SK-N-SH treated with all-trans-retinoic acid at 6 μM for 48 hours (cell line): ENCODE measurements around the gene CACNB4.

Experiments
- ATAC-seq: fragments of 200-7000 bp; cut with Tn5 transposase; 3 replicates; pipeline ENCODE4 v1.9.1; 2020; ENCODE audit warnings: mild to moderate bottlenecking, moderate library complexity
- ARNTL ChIP-seq: fragments of 450-650 bp; formaldehyde crosslinking; IDR thresholded peaks from 2 replicates; pipeline ENCODE4 v1.5.0; 2020; ENCODE audit warnings: low read depth, mild to moderate bottlenecking, moderate library complexity, borderline replicate concordance
- BACH2 ChIP-seq: fragments of 250-450 bp; sonication (Bioruptor Pico); IDR thresholded peaks from 2 replicates; pipeline ENCODE4 v1.9.0; 2021; ENCODE audit warnings: mild to moderate bottlenecking, borderline replicate concordance
- CSDC2 ChIP-seq: fragments of 250-450 bp; sonication (Bioruptor Pico); IDR thresholded peaks from 2 replicates; pipeline ENCODE4 v1.5.0; 2020; ENCODE audit warnings: mild to moderate bottlenecking, moderate library complexity
- ESRRG ChIP-seq: fragments of 250-450 bp; sonication (Bioruptor Pico); IDR thresholded peaks from 2 replicates; pipeline ENCODE4 v1.6.1; 2021; ENCODE audit warnings: mild to moderate bottlenecking
- GLIS3 ChIP-seq: fragments of 250-450 bp; sonication (Bioruptor Pico); IDR thresholded peaks from 2 replicates; pipeline ENCODE4 v1.5.0; 2020; ENCODE audit warnings: mild to moderate bottlenecking, moderate library complexity
- ISL1 ChIP-seq: fragments of 250-450 bp; sonication (Bioruptor Pico); IDR thresholded peaks from 2 replicates; pipeline ENCODE4 v2.1.2; 2022; ENCODE audit warnings: mild to moderate bottlenecking, moderate library complexity
- OSR1 ChIP-seq: fragments of 250-450 bp; sonication (Bioruptor Pico); IDR thresholded peaks from 2 replicates; pipeline ENCODE4 v1.8.0; 2022; ENCODE audit warnings: moderate library complexity, mild to moderate bottlenecking, inconsistent platforms
- PPARA ChIP-seq: fragments of 250-450 bp; sonication (Bioruptor Pico); IDR thresholded peaks from 2 replicates; pipeline ENCODE4 v1.5.0; 2020; ENCODE audit warnings: mild to moderate bottlenecking, borderline replicate concordance
- RARB ChIP-seq: fragments of 250-450 bp; sonication (Bioruptor Pico); IDR thresholded peaks from 2 replicates; pipeline ENCODE4 v1.8.0; 2021; ENCODE audit warnings: mild to moderate bottlenecking, moderate library complexity
- SNAI2 ChIP-seq: fragments of 250-450 bp; sonication (Bioruptor Pico); IDR thresholded peaks from 2 replicates; pipeline ENCODE4 v1.5.0; 2020; ENCODE audit warnings: mild to moderate bottlenecking, moderate library complexity
- TCF4 ChIP-seq: fragments of 250-450 bp; sonication (Bioruptor Pico); IDR thresholded peaks from 2 replicates; pipeline ENCODE4 v1.8.0; 2021; ENCODE audit warnings: mild to moderate bottlenecking, moderate library complexity, borderline replicate concordance
- TOX ChIP-seq: fragments of 250-450 bp; sonication (Bioruptor Pico); IDR thresholded peaks from 2 replicates; pipeline ENCODE4 v1.8.0; 2021; ENCODE audit warnings: mild to moderate bottlenecking, moderate library complexity, borderline replicate concordance
- ZC3H10 ChIP-seq: fragments of 250-450 bp; sonication (Bioruptor Pico); IDR thresholded peaks from 2 replicates; pipeline ENCODE4 v1.5.1; 2021; ENCODE audit warnings: mild to moderate bottlenecking, moderate library complexity
- ZFP3 ChIP-seq: fragments of 250-450 bp; sonication (Bioruptor Pico); IDR thresholded peaks from 2 replicates; pipeline ENCODE4 v1.5.0; 2020; ENCODE audit warnings: mild to moderate bottlenecking, moderate library complexity
- ZFP30 ChIP-seq: fragments of 450-650 bp; formaldehyde crosslinking; IDR thresholded peaks from 2 replicates; pipeline ENCODE4 v1.5.0; 2022; ENCODE audit warnings: mild to moderate bottlenecking, moderate library complexity
- ZNF565 ChIP-seq: fragments of 450-650 bp; formaldehyde crosslinking; conservative IDR thresholded peaks from 2 replicates; pipeline ENCODE4 v1.5.0; 2020; ENCODE audit warnings: low read depth, mild to moderate bottlenecking, moderate library complexity
- ZNF70 ChIP-seq: fragments of 450-650 bp; formaldehyde crosslinking; IDR thresholded peaks from 2 replicates; pipeline ENCODE4 v1.5.0; 2020; ENCODE audit warnings: mild to moderate bottlenecking, moderate library complexity
- ZNF8 ChIP-seq: fragments of 450-650 bp; formaldehyde crosslinking; IDR thresholded peaks from 2 replicates; pipeline ENCODE4 v1.5.0; 2020; ENCODE audit warnings: mild to moderate bottlenecking, moderate library complexity
- TF ChIP-seq, protein P1 (sequence below): fragments of 250-450 bp; sonication (Bioruptor Pico); IDR thresholded peaks from 2 replicates; pipeline ENCODE4 v1.8.0; 2020; ENCODE audit warnings: mild to moderate bottlenecking, moderate library complexity, borderline replicate concordance
- TF ChIP-seq, protein P2 (sequence below): fragments of 250-450 bp; sonication (Bioruptor Pico); IDR thresholded peaks from 2 replicates; pipeline ENCODE4 v1.5.0; 2020; ENCODE audit warnings: mild to moderate bottlenecking, moderate library complexity
- TF ChIP-seq, protein P3 (sequence below): fragments of 250-450 bp; sonication (Bioruptor Pico); IDR thresholded peaks from 2 replicates; pipeline ENCODE4 v1.8.0; 2021; ENCODE audit warnings: low read depth, mild to moderate bottlenecking, moderate library complexity, borderline replicate concordance

The CACNB4 gene

DNA sequence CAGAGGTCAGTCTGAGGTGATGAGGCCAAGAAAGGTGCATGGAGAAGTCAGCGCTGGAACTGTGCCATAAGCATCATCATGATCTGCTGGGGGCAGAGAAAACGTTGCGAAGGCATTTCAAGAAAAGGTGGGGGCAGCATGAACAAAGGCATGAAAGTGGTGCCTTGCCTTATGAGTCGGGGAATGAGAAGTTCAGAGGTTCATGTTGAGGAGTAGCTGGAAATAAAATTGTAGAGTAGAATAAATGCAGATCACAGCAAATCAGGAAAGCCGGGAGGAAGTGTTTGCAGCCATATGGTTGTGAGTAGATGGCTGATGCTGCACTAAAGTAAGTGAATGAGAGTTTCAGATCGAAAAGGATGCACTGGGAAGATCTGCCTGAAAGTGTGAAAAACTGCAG lies 198.5 kb downstream of the CACNB4 start (continued):
- no peak for TF ChIP-seq SNAI2 (CRISPR knock-in tag)
- no peak for TF ChIP-seq TCF4
- TF ChIP-seq ZNF70: no peak
- no peak for TF ChIP-seq ZC3H10
- no peak for TF ChIP-seq ZFP3 (CRISPR knock-in tag)
- no peak for TF ChIP-seq OSR1
- no peak for TF ChIP-seq GLIS3 (CRISPR knock-in tag)

DNA sequence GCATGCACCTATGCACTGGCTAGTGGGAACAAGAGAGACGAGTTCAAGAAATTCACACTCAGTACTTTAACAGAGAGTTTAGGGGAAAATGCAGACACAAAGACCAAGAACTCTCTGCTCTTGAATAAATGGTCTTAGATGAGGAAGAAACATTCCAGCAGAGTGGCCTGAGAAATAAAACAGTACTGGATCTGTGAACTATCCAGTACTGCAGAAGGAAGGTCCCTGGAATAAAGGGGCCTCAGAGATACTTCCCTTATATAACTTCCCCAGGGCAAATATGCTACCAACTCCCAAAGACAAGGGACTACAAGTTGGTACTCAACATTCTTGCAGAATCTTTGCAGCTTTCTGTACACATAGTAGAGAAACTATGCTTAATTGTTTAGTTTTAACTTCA lies 199.7 kb downstream of the CACNB4 start:
- no peak for ATAC-seq
- no peak for TF ChIP-seq SNAI2 (CRISPR knock-in tag)
- TF ChIP-seq CSDC2 (CRISPR knock-in tag): no peak

DNA sequence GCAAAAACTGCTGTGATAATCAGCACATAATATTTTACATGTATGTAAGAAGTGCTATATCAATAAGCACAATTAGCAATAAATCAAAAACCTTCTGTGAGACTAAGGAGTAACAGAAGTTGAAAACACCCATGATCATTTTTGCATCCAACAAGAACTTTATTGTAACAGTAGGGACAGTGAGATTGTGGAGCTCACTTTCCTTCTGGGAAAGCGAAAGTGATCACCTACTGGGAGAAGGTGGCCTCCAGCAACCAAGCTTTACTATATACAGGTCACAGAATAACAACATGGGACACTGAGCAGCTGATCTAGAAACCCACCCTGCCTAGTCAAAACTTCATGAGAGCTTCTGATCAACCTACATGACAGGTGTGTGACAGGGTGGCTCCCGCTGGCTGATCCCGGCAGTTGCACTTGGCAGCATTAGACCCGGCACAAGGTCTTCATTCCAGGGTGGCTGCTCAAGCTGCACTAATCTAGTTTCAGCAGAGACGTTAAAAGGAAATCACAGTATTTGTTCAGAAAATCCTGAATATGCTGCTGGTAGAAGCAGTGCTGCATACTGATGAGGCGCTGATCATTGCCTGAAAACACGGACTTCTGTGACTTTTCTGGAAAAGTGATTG lies 207.2 kb downstream of the CACNB4 start:
- ATAC-seq: no peak
- TF ChIP-seq ARNTL (CRISPR knock-in tag) (no peak), ZNF565 (no peak), ZFP3 (CRISPR knock-in tag) (no peak), ZC3H10 (no peak), OSR1 (no peak), ZFP30 (CRISPR knock-in tag) (no peak), ESRRG (no peak), CSDC2 (CRISPR knock-in tag) (no peak), SNAI2 (CRISPR knock-in tag) (no peak), BACH2 (CRISPR knock-in tag) (no peak)
- TF ChIP-seq, protein P1, sequence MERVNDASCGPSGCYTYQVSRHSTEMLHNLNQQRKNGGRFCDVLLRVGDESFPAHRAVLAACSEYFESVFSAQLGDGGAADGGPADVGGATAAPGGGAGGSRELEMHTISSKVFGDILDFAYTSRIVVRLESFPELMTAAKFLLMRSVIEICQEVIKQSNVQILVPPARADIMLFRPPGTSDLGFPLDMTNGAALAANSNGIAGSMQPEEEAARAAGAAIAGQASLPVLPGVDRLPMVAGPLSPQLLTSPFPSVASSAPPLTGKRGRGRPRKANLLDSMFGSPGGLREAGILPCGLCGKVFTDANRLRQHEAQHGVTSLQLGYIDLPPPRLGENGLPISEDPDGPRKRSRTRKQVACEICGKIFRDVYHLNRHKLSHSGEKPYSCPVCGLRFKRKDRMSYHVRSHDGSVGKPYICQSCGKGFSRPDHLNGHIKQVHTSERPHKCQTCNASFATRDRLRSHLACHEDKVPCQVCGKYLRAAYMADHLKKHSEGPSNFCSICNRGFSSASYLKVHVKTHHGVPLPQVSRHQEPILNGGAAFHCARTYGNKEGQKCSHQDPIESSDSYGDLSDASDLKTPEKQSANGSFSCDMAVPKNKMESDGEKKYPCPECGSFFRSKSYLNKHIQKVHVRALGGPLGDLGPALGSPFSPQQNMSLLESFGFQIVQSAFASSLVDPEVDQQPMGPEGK: no peak

DNA sequence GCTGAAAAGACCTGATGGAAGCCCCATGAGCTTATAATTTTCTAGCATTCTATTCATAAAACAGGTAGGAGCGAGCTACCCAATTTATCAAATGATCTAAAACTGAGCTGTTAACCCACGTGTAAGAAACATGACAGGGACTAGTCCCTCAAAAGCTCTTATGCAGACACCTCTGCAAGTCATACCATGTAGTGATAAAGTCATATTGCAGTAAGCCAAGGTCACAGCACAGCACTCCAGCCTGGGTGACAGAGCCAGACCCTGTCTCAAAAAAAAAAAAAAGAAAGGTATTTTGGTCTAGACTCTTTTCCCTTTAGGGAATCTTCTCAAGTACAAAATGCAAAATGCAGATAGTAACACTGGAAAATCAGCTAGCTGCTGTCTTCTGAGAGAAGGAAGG lies 211.7 kb downstream of the CACNB4 start:
- ATAC-seq: no peak
- TF ChIP-seq, protein P2, sequence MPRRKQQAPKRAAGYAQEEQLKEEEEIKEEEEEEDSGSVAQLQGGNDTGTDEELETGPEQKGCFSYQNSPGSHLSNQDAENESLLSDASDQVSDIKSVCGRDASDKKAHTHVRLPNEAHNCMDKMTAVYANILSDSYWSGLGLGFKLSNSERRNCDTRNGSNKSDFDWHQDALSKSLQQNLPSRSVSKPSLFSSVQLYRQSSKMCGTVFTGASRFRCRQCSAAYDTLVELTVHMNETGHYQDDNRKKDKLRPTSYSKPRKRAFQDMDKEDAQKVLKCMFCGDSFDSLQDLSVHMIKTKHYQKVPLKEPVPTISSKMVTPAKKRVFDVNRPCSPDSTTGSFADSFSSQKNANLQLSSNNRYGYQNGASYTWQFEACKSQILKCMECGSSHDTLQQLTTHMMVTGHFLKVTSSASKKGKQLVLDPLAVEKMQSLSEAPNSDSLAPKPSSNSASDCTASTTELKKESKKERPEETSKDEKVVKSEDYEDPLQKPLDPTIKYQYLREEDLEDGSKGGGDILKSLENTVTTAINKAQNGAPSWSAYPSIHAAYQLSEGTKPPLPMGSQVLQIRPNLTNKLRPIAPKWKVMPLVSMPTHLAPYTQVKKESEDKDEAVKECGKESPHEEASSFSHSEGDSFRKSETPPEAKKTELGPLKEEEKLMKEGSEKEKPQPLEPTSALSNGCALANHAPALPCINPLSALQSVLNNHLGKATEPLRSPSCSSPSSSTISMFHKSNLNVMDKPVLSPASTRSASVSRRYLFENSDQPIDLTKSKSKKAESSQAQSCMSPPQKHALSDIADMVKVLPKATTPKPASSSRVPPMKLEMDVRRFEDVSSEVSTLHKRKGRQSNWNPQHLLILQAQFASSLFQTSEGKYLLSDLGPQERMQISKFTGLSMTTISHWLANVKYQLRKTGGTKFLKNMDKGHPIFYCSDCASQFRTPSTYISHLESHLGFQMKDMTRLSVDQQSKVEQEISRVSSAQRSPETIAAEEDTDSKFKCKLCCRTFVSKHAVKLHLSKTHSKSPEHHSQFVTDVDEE (CRISPR knock-in tag): no peak
- no peak for TF ChIP-seq BACH2 (CRISPR knock-in tag)
- no peak for TF ChIP-seq ZNF565
- TF ChIP-seq TOX: no peak
- TF ChIP-seq CSDC2 (CRISPR knock-in tag): no peak
- TF ChIP-seq ARNTL (CRISPR knock-in tag): no peak
- no peak for TF ChIP-seq RARB (CRISPR knock-in tag)
- no peak for TF ChIP-seq ZNF70
- TF ChIP-seq ZFP3 (CRISPR knock-in tag): no peak
- no peak for TF ChIP-seq ISL1 (CRISPR knock-in tag)
- TF ChIP-seq TCF4: no peak
- no peak for TF ChIP-seq SNAI2 (CRISPR knock-in tag)
- TF ChIP-seq OSR1: no peak
- no peak for TF ChIP-seq ZNF8 (CRISPR knock-in tag)

DNA sequence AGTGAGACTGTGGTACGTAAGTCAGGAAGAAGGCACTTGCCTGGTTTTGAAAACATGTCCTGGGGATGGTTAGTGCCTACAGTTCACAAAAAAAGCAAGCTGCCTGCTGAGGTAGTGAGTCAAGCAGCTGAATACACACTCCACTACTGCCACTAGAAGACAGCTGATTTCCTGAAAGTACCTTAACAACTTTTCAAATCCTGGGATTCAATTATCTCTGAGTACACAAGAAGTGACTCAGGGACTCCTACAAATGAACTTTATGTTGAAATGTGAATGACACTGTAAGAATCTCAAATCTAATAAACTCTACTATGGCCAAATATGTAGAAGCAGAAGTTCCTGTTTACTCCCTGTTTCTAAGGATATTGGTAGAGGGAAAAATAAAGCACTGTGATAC lies 212.6 kb downstream of the CACNB4 start:
- TF ChIP-seq TCF4 (no peak), TOX (no peak), ZFP3 (CRISPR knock-in tag) (peak; percentile 82), ZFP30 (CRISPR knock-in tag) (no peak), BACH2 (CRISPR knock-in tag) (no peak), ZNF8 (CRISPR knock-in tag) (peak; percentile 24; the same call in 1 of the 2 replicates), RARB (CRISPR knock-in tag) (no peak), PPARA (CRISPR knock-in tag) (no peak), SNAI2 (CRISPR knock-in tag) (no peak), ISL1 (CRISPR knock-in tag) (peak; percentile 74), CSDC2 (CRISPR knock-in tag) (no peak)
- ATAC-seq: no peak

DNA sequence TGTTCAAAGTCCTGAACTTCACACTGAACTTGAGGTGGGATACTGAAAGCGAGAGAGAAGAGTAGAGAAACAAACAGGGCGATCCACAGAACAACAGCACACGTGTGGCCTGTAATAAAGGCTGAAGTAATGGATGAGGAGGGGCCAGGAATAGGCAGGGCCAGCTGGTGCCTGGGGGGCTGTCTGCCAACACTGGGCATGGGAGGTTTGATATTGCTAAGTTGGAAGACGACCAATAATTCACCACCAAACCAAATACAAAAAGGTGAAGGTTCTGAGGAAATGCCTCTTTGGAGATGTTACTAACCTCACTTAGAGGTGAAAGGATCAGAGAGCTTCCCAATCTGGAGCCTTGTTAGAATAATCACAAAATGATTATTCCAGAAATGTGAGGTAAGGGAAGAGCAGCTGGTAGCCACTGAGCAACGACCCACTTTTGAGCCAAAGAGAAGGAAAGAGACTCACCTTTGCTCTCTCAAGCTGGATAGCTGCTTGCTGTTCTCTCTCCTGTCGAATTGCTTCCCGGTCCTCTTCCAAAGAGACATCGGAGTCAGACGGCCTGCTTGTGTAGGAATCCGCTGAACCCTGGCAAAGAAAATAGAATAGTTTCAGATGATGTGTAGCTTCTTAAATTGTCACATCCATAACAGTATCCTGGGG lies 215.9 kb downstream of the CACNB4 start:
- ATAC-seq: no peak
- TF ChIP-seq, protein P1: no peak
- TF ChIP-seq TCF4 (no peak), PPARA (CRISPR knock-in tag) (no peak), ZNF70 (no peak), GLIS3 (CRISPR knock-in tag) (no peak), RARB (CRISPR knock-in tag) (no peak), BACH2 (CRISPR knock-in tag) (no peak), ZNF565 (no peak), OSR1 (no peak), ZC3H10 (no peak), ISL1 (CRISPR knock-in tag) (no peak), ZFP3 (CRISPR knock-in tag) (no peak), ZFP30 (CRISPR knock-in tag) (no peak), ARNTL (CRISPR knock-in tag) (no peak)
- TF ChIP-seq, protein P3, sequence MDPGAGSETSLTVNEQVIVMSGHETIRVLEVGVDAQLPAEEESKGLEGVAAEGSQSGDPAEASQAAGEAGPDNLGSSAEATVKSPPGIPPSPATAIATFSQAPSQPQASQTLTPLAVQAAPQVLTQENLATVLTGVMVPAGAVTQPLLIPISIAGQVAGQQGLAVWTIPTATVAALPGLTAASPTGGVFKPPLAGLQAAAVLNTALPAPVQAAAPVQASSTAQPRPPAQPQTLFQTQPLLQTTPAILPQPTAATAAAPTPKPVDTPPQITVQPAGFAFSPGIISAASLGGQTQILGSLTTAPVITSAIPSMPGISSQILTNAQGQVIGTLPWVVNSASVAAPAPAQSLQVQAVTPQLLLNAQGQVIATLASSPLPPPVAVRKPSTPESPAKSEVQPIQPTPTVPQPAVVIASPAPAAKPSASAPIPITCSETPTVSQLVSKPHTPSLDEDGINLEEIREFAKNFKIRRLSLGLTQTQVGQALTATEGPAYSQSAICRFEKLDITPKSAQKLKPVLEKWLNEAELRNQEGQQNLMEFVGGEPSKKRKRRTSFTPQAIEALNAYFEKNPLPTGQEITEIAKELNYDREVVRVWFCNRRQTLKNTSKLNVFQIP: no peak
